22Rv1 (cell line): ENCODE data around the gene SFXN2.
"Not testable (repeated sequence)": the region's sequence is repeated elsewhere in the genome, so short reads cannot be mapped to it uniquely, and the experiment has no call there.

Source experiments
- H3K27ac ChIP-seq: fragments of 450-650 bp; 2 replicates; pipeline ENCODE4 v1.5.1; 2017
- CTCF ChIP-seq: fragments of 450-650 bp; IDR thresholded peaks from 2 replicates; pipeline ENCODE4 v1.5.1; 2017; ENCODE audit warnings: mild to moderate bottlenecking
- ZFX ChIP-seq: fragments of 450-650 bp; IDR thresholded peaks from 2 replicates; pipeline ENCODE4 v1.6.1; 2017; ENCODE audit warnings: antibody characterized with exemption, borderline replicate concordance

The SFXN2 gene

DNA sequence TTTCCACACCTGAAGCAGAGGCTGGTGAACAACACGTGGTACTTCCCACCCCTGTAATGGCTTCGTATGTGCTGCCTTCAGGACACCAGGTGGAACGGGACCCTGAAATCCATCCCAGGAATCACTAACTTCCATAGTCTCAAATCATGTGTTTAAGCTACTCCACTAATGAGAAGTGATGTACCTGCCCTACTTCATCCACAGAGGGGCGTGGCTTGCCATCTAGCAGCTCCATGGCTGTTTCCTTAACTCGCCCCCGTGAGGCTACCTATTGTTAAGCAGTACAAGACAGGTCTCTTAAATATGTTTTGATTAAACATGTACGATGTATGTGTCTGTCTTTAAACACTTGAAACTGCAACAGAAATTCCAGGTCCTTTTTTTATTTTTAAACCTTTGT is 32.0 kb upstream of the SFXN2 start:
- TF ChIP-seq ZFX (no peak), CTCF (no peak)
- H3K27ac ChIP-seq, result no peak overlapping the region

DNA sequence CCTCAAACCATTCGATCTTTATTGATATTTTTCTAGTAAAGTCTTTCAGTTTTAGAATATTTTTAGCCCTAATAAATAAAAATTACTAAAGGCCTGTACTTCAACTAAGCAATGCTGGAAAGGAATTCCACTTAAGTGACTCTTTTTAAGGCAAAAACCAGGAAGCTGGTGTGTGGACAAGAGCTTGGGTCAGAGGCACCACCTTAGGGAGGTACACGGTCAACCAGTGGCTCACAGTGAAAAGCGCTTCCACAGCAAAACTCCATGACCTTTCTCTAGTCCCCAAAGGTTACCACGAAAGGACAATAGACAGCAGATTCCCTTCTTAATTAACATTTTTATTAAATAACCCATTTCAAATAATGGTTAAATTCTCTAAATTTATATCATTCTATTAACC is 31.5 kb upstream of the SFXN2 start:
- no peak overlapping the region for H3K27ac ChIP-seq
- TF ChIP-seq CTCF (no peak), ZFX (no peak)

DNA sequence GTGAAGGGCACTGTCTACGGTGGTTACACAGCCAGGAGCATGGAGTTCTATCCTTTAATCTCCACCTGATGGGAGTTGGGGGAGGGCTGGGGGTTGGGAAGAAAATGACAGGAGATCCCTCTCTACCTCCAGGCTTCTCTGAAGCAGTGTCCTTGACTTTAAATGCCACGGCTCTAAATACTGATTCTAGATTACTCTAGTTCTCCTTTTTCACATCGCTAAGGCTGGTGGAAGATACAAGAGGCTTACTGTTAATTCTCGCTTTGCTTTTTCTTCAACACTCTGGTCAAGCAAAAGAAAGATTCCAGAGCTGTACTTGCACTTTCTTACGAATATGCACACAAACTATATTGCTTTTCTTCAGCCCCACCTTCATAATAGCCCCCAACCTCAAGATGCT is 30.7 kb upstream of the SFXN2 start:
- TF ChIP-seq ZFX (no peak), CTCF (no peak)

DNA sequence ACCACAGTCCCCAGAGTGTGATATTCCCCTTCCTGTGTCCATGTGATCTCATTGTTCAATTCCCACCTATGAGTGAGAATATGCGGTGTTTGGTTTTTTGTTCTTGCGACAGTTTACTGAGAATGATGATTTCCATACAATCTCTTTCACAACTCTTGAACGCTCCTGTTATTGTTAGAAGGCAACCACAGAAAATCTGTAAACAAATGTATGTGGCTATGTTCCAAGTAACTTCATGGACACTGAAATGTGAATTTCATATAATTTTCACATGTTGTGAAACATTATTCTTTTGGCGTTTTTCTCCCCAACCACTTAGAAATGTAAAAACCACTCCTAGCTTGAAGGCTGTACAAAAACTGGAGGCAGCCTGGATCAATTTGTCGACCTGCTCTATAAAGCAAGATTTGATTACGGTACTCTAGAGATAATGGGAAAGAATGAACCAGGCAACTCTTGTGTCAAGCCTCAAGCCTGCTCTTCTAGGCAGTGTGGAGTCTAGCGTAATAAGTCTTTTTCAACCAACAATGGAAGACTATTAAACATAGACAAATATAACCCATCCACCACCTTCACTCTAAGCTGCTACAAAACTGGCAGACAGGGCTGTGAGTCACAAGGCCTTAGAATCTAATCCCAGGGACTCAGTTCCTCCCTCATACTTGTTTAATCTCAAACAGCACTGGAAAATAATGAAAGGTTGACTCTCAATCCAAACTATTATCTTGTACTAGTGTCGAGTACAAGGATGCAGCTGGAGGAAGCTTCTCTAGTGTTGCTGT is 23.0 kb upstream of the SFXN2 start:
- TF ChIP-seq CTCF (no peak), ZFX (no peak)
- no peak overlapping the region for H3K27ac ChIP-seq

More for the DNA sequence above, 30.7 kb upstream of the SFXN2 start:
- H3K27ac ChIP-seq, result no peak overlapping the region

GRCh38 chr10:102695401-102695800 is 19.0 kb upstream of the SFXN2 start:
- H3K27ac ChIP-seq, result not testable (repeated sequence)

DNA sequence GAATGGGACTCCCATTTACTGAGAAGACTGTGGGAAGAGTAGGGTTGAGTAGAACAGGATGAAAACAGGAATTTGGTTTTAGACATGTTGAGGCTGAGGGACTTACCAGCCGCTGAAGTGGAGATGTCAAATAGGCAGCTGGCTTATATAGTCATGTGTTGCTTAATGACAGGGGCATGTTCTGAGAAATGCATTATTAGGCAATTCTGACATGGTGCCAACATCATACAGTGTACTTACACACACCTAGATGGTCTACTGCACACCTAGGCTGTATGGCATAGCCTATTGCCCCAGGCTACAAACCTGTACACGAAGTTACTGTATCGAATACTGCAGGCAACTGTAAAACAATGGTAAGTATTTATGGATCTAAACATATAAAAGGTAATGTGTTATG is 17.7 kb upstream of the SFXN2 start:
- no peak overlapping the region for H3K27ac ChIP-seq
- TF ChIP-seq ZFX (no peak), CTCF (no peak)

DNA sequence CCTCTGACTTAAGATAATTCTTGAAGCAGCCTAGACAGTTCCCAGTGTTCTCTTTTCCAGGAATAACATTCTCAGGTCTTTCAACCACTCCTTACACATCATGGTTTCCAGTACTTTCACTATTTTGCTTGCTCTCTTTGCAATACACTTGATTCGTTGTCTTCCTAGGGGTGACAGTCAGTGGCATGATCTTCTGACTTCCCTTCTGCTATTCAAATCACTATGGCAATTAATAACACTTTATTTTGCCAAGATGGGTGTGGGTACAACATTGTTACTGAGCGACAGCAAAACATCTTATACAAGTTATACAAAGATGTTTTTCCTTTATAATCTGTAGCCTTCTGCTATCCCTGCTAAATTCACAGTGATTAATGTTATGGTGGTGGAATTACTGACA is 15.5 kb upstream of the SFXN2 start:
- TF ChIP-seq ZFX, result no peak
- TF ChIP-seq CTCF, result no peak
- no peak overlapping the region for H3K27ac ChIP-seq

- no peak overlapping the region for H3K27ac ChIP-seq
- TF ChIP-seq ZFX (no peak), CTCF (no peak)
These were observed 13.2 kb upstream of the SFXN2 start for GRCh38 chr10:102701272-102701671.
